ENCODE measurements around the gene HSPB8.

The HSPB8 gene

DNA sequence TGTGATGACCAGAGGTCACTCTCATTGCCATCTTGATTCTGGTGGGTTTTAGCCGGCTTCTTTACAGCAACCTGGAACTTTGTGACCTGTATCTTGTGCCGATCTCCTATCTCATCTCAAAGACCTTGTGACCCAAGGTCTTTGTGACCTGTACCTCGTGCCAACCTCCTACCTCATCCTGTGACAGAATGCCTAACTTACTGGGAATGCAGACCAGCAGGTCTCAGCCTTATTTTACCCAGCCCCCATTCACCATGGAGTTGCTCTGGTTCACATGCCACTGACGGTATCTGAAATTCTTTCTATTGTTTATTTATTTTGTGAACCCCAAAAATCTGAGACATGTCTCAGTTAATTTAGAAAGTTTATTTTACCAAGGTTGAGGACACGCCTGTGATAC is 7.4 kb upstream of the HSPB8 start:
- DNase-seq (ENCODE audit: low read depth in 2 of 2), result no peak

DNA sequence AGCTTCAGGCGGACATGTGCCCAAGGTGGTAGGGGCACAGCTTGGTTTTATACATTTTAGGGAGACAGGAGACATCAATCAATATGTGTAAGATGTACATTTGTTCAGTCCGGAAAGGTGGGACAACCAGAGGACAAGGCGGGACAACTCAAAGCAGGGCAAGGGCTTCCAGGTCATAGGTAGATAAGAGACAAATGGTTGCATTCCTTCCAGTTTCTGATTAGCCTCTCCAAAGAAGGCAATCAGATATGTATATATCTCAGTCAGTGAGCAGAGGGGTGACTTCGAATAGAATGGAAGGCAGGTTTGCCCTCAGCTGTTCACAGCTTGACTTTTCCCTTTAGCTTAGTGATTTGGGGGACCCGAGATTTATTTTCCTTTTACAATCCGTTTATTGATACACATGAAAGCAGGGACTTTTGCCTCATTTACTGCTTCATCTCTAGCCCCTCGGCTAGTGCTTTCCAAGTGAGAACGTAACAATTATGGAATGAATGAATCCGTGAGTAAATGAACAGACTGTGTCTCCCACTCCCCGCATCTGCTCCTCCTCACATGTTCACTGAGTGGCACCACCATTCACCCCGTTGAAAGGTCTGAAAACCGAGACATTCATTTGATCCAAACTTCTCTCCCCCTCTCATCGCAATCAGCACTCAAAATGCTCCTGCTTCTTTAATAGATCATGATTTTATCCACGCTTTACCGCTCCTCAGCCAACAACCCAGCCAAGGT is 6.9 kb upstream of the HSPB8 start:
- DNase-seq (ENCODE audit: low read depth in 2 of 2), result no peak

DNA sequence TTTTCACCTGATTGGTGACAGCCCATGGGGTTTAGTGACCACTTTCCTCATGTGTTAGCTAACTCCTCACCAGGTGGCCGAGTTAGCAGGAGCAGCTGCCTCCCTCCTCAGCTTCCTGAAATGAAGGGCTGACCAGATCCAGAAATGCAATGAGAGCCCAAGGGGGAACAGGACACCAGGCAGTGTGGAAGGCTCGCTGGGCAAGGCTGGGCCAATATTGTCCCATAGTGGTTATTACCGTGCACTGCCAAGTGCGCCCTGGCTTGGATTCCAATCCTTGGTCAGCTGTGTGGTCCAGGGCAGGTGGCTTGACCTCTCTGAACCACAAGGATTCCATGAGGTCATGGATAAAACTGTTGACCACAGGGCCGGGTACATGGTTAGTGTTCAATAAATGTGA is 3.6 kb upstream of the HSPB8 start:
- no peak for DNase-seq (ENCODE audit: low read depth in 2 of 2)

DNA sequence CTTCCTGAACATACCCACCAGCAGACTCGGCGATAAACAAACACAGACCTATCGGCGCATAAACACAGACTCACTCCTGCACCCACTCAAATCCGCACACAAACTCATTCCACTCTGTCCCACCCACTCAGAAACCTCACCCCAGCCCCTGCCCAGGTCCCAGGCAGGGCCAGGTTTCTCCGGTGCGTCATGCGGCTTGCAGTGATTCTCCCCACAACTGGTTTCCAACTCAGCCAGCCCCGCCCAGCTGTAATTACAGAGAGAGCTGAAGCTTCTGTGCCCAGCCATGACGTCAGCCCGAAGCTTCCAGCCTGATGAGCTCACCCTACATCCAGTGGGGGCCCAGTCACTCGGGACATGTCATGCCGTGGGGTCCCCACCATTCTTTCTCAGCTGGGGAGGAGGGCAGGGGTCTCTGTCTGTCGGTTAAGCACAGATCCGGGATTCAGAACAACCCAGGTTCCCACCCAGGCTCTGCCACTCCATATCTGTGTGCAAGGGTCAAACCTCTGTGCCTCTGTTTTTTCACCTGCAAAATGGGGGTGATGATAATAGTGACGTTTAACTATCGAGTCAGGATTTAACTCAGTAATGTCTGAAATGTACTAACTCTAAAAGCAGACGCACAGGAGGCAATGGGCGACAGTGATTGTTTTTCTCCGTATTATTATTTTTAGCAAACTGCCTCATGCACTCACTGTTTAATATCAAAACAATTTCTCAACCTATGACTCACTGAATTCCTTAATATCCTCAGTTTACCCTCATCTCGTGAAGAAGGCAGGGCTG is 2.3 kb upstream of the HSPB8 start:
- DNase-seq (ENCODE audit: low read depth in 2 of 2), result no peak

DNA sequence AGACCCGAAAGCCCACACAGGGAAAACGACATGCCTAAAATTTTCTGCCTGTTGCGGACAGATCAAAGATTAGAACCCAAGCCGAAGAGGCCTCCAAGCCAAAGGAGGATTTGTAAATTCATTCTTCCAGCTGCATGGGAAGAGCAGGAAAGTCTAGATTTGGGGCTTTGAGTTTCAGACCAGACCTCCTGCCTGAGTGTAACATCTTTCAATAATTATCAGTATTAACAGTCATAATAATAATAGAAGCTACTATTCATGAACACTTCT is 1.7 kb upstream of the HSPB8 start:
- DNase-seq (ENCODE audit: low read depth in 2 of 2), result no peak

DNA sequence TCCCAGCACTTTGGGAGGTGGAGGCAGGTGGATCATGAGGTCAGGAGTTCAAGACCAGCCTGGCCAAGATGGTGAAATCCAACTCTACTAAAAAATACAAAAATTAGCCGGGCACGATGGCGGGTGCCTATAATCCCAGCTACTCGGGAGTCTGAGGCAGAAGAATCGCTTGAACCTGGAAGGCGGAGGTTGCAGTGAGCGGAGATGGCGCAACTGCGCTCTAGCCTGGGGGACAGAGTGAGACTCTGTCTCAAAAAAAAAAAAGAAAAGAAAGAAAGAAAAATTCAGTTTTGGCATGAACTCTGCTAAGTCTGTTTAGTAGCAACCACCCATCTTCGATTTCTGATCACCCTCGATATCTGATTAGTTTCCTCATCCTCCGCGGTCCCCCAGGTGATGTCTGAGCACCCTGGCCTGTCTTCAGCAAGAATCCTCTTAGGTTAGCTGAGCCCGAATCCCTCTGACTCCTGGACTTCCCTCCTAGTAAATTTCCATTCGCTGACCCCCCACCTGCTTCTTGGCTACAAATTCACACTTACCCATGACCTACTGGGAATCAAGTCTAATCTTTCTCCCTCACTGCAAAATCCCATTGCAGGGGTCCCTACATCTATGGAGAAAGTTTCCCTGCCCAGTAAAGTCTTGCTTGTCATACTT is 879 bp upstream of the HSPB8 start:
- no peak for DNase-seq (ENCODE audit: low read depth in 2 of 2)

DNA sequence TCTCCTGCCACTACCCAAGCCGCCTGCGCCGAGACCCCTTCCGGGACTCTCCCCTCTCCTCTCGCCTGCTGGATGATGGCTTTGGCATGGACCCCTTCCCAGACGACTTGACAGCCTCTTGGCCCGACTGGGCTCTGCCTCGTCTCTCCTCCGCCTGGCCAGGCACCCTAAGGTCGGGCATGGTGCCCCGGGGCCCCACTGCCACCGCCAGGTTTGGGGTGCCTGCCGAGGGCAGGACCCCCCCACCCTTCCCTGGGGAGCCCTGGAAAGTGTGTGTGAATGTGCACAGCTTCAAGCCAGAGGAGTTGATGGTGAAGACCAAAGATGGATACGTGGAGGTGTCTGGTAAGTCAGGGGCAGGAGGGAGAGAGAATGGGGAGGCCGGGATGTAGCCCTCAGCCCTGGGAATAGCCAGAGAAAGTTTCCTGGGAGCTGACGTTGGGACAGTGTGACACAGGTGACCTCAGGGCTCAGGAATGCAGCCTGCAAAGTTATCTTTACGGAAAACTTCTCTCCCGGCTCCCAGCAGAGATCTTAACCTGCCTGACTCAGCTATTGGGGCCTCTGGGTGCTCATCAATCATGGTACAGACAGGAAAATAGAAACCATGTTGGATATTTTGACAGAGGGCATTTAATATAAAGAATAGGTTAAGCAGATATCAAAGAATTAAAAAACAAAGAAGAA is 747 bp downstream of the HSPB8 start:
- DNase-seq (ENCODE audit: low read depth in 2 of 2), result no peak

DNA sequence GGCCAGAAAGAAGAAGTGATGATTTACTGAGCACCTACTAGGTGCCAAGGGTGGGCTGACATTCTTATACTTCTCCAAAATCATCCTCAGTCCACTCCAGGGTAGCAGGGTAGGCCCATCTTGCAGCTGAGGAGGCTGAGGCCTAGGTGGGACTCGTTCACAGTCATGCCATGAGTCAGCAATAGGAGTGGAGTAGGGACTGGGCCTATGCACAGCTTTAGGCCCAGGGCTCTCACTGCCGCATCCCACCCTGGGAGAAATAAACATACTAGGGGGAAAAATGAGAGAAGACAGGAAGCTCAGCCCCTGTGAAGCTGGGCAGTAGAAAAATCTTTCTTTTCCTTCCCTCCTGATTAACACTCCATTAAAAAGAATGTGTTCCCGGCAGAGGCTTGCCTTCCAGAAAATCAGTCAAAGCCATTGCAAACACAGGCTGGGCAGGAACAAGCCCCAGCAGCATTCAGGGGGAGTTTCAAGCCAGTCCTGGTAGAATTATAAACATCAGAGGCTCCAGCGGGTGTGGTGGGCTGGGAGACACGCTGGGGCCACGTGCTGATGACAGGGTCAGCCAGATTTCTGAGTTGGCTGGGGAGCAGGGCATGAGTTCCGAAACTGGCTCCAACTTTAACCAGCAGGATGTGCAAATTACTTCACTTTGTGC is 1.8 kb downstream of the HSPB8 start:
- DNase-seq (ENCODE audit: low read depth in 2 of 2), result no peak

DNA sequence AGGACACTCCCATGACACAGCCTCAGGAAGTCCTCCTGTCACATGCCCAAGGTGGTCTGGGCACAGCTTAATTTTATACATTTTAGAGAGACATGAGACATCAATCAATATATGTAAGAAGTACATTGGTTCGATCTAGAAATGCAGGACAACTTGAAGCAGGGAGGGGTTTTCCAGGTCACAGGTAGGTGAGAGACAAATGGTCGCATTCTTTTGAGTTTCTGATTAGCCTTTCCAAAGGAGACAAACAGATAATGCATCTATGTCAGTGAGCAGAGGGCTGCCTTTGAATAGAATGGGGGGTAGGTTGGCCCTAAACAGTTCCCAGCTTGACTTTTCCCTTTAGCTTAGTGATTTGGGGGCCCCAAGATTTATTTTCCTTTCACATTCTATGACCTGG is 2.5 kb downstream of the HSPB8 start:
- DNase-seq (ENCODE audit: low read depth in 2 of 2), result no peak

DNA sequence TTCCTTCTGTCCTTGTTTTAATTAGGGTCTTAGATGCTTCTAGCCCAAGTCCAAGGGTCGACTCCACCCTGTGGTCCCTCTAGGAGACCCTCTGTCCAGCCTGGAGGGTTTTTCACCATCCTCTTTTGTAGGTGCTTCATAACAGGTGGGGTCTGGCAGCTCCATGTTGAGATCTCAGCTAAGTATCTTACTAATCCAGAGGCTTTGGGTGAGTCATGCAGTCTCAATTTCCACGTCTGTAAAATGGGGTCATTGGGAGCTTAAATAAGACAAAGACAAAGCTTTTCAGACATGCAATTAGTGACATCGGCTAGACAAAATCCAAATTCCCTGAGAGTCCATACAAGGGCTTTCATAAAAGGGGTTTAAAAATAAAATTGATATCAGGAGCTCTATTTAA is 3.2 kb downstream of the HSPB8 start:
- DNase-seq (ENCODE audit: low read depth in 2 of 2), result no peak

DNA sequence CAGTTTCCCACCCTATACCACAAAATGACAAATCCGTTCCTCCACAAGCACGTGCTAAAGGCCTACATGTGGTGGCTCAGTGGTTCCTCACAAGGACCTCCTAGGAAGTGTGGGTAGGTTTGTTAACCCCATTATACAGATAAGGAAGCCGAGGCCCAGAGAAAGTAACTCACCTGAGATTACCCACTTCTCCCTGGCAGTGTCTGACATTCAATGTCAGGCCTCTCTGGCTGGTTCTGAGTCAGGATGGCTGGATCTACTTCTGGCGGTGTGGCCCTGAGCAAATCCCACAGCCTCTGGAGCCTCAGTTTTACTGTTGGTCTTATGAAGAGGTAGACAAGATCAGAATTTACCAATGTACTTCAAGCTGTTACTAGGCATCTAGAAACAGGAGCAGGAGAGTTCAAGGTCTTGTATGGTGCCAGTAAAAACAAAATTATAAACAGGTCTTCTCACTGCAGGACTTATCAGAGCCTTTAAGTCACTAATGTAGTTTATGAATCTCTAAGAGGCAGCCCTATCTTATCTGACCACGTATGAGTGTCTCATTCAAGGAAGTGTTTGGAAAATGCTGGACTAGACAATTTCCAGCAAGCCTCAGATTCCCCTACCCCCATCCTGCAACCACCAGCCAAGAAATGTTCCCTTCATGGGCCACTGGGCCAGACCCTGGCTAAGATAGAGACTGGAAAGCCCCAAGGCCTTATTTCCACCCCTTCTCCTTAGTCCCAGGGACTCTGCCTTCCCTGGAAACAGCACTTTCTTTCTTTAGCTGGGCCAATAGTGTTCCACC is 4.2 kb downstream of the HSPB8 start:
- DNase-seq (ENCODE audit: low read depth in 2 of 2), result no peak

DNA sequence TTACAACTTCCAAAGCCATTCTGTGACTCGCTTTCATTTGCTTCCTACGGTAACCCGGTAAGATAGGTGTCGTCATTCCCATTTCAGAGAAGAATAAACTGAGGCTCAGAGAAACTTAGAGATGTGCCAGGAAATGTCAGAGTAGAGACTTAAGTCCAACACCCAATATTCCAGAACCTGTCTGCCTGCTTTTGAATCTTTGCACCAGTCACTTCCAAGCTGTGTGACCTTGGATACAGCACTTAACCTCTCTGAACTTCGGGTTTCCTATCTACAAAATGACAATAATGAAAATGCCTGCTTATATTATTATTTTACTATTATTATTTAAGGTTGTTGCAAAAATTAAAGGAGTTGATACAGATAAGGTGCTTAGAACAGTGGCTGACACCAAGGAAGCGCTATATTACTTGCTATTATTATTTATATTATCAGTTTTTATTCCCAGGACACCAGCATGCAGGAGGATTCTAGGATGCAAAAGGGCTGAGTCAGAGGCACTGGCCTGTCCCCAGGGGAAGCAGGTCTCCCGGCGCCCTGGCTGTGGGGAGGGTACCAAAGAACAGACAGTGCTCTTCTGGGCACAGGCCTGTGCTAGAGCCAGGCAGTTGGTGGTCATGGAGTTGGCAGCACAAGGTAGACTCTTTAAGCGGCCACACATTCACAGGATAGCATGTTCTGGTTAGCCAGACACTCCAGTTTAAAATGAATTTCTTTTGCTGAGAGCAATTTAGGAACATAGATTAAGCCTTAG is 5.4 kb downstream of the HSPB8 start:
- no peak for DNase-seq (ENCODE audit: low read depth in 2 of 2)

DNA sequence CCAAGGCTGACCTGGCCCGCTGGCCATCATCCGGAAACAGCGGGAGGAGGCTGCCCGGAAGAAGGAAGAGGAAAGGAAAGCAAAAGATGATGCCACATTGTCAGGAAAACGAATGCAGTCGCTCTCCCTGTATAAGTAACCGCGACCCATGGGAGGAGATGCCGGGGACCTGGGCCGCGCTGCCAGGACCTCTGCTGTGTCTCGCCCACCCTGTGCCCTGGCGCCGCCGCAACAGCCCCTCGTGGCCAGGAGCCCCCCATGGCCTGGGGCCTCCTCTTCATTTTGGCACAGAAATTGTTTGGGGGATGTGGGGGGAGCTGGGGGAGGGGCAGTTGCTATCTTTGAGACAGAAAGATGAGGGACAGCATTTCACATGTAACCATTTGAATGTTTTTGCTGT is 16.5 kb downstream of the HSPB8 start:
- no peak for DNase-seq (ENCODE audit: low read depth in 2 of 2)

DNA sequence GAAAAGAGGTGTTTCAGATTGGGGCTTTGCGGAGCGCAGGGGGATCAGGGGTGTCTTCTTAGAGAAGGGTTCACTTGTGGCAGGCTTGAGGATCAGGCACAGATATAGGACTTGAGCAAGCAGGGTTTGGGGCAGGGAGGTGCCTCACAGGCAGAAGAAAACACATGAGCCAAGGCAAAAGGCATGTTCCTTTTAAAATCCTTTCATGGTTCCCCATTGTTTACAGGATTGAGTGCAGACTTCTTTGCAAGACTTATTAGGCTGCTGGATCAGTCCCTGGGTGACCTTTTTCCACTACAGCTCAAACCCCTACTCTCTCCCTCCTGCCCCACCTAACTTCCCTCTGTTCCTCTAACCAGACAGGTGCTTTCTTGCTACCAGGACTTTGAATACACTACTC is 19.7 kb downstream of the HSPB8 start:
- DNase-seq (ENCODE audit: low read depth in 2 of 2), result no peak

DNA sequence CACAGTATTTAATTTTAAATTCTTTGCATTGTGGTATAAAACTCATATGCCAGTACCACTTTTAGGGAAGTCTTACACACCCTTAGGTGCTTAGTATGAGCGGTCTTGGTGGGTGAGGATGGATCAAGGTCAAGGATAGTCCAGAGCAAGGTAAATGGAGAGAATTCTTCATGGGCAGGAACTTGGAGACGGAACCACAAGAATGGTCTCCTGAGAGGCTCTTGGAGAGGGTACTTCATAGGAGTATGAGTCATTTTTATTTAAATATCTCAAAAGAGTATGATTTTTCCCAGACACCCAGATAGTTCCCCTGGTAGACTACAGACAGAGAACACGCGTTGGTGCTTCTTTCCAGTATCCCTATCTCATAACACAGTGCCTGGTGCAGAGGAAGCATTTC is 21.9 kb downstream of the HSPB8 start:
- no peak for DNase-seq (ENCODE audit: low read depth in 2 of 2)

DNA sequence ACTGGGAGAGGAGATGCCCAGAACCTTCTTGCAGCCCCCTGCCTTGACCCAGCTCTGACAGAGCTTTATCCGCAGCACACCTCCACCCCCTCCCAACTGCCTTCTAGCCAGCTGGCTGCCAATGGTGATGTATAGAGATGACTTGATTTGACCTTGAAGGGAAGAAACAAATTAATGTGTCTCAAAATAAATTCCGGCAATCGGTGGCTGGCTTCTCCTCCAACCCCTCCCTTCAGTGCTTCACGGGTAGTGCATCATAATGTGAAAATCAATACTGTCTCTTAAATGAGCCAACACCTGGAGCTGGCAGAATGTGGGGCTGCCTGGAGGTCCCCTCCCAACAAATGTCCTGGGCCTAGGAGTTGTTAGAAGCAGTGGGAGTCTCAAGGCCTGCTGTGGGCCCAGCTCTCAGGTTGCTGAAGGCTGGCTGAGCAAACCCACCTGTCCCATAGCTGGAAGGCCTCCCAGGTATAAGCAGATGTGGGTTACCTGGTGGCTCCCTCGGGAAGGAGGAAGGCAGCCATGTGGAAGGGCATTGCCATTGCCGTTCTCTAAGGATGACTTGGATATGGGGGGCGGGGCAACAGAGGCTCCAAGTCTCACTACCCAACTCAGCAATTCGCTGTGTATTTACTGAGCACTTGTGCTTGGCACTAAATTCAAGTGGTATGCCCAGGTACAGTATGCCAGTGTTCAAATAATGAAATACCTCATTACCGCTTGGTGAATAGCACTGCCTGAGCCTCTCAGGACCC is 23.2 kb downstream of the HSPB8 start:
- no peak for DNase-seq (ENCODE audit: low read depth in 2 of 2)

DNA sequence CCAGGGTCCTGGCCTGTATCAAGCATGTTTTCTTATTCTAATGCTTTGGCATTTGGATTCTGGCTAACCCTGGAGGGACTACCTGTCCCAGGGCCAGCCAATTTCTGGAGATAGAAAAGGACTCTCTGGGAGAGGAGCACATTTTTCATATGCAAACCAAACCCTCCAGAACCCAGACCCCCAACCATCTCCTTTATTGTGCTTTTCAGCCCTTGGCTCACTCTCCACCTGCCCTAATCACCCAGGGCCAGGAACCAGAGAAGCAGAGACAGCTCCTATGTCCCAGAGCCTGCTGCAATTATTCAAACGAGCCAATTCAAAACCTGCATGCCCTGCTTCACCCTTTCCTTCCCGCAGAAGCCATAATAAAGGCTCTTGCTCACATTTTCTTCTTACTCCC is 23.8 kb downstream of the HSPB8 start:
- DNase-seq (ENCODE audit: low read depth in 2 of 2), result no peak

DNA sequence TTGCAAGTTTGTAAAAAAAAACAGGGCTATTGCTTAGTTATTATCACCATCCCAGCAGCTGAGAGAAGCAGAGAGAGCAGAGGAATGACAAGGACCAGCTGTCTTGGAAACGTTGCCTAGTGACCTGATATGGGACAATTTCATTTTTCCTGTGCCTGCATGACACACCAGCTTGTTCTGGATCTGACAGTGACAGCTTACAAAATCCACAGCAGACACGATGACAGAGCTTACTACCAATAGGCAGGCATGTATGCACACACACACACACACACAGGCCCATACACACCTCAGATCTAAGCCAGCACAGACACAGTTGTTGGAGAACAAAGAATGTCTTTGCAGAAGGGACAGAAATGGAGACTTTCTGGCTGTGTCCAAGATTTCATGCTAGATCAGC is 25.4 kb downstream of the HSPB8 start:
- no peak for DNase-seq (ENCODE audit: low read depth in 2 of 2)

DNA sequence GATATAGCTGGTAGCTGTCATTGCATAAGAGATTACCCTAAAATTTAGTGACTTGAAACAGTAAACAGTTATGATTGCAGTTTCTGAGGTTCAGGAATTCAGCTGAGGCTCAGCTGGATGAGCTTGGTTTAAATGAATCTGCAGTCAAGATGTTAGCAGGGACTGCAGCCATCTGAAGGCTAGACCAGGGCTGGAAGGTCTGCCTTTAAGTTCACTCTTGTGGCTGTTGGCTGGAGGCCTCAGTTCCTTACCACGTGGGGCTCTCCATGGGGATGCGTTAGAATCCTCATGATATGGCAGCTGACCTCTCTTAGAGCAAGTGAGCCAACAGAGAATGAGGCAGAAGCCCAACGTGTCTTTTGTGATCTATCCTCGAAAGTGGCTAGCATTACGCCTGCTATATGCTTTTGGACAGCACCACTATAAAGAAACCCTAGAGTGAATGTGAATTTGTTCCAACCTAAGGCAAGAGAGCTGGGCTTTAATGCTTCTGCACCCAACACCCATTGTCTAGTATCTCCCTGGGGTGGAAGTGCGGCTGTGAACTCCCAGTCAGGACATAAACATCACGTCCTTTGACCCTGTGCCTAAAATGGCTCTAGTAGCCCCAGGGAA is 26.0 kb downstream of the HSPB8 start:
- DNase-seq (ENCODE audit: low read depth in 2 of 2), result no peak
